GM21515 (cell line): ENCODE measurements around the gene GAREM1.

ENCODE experiments used
- ATAC-seq: cut with Tn5 transposase; IDR thresholded peaks from one replicate; pipeline ENCODE4 v1.9.1; 2021; ENCODE audit not compliant: unreplicated experiment

The GAREM1 gene

GRCh38 chr18:32333781-32334180 is 136.9 kb downstream of the GAREM1 start:
- no peak for ATAC-seq

DNA sequence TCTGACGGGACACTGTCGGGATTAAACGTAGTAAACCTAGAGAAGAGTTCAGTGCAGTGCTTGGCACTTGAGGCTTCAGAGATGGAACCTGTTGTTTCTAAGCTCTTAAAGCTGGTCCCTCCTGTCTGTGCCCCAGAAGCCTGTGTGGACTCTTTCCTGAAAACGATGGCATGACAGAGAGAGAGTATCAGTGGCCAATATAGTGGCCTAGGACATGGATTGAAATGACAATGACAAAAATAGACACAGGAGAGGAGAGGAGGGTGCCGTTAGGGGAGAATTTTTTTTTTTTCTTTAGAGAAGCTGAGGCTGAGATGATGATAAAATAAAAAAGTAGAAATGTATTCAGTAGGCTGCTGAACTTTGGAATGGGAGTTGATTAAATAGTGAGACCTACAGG is 138.0 kb downstream of the GAREM1 start:
- ATAC-seq, result no peak

- ATAC-seq, result no peak
These were observed 141.7 kb downstream of the GAREM1 start for GRCh38 chr18:32328974-32329373.

DNA sequence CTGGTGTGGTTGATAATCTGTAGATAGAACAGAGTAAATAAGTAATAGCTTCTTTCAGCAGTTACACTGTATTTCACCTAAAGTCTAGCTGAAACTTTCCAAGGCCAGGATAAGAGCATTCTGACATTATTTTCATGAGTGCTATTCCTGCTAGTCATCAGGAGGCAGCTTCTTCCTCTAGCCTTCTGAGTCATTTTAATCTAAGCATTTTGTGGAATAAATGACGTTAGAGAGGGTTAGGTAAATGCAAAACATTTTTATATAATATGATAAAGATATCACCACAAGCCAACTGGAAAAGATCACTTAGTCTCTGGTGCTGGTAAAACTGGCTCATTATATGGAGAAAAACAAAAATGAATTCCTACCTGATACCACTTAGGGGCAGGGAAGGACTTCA is 142.3 kb downstream of the GAREM1 start:
- no peak for ATAC-seq

DNA sequence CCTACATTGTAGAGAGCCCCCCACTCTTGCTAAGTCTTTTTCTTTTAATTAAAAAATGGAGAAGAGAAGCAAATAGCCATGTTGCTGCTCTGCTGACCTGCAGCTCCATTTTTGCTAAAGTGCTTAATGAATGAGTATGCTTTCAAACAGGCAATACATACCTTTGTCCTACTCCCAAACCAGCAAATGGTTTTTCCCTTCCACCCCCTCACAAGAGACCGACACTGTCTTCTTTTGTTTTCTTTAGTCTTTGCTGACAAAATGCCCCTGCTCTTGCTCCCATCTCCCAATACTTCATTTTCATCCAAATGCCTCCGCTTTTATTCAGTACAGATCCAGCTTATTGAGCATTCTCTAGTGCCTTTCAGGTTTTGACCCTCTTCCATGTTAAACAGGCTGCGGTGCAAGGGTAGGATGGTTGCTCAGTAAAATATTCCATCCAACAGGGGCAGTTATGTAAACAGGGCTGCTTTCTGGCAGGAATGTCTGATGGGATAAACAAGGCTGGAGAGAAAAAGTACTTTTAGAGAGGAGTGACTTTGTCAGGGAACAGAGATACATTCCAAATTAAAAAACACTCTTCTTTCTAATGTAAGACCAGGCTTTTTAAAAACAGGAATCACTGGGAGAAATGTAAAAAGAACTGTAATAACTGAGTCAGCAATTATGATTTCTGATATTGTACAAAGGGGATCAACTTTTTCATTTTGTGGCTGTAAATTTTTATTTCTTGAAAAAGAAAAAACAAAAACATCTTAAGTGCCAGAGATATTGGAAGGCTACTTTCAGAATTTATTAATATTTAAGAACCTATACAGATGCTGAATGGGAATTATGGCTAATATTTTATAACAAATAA is 144.0 kb downstream of the GAREM1 start:
- ATAC-seq, result no peak

DNA sequence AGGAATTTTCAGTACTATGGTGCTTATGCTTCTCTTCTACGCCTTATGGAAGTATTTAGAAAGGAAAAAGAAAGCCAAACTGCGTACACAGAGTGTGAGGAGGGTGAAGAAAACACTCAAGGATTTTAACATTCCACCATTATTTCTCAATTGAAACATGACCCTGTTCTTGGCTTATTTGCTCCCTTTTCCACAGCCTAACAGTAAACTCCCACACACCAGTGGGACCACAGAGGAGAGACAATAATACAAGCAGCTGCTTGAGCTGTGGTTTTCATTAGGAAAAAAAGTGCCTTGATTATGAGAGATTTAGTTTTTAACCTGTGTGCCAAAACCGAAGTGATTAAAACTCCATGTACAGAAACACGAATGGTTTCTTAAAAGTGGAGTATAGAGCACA is 146.5 kb downstream of the GAREM1 start:
- no peak for ATAC-seq

GRCh38 chr18:32321826-32322225 is 148.9 kb downstream of the GAREM1 start:
- ATAC-seq, result no peak

DNA sequence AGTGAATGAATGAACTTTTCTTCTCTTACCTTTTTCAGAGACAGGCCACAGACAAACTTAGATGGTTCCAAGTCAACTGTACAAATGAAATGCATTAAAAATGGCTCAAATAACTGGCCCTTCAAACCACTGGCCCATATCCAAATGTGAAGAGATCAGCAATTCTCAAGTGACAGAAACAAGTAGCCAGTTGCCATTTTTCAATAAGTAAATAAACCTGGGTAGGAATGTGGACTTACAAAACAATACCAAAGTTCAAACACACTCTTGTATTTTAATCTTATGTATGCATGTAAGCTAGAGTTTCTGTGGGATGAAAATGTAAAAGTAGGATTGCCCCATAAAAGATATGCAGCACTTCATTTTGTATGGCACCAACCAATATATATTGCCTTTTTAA is 151.6 kb downstream of the GAREM1 start:
- no peak for ATAC-seq

DNA sequence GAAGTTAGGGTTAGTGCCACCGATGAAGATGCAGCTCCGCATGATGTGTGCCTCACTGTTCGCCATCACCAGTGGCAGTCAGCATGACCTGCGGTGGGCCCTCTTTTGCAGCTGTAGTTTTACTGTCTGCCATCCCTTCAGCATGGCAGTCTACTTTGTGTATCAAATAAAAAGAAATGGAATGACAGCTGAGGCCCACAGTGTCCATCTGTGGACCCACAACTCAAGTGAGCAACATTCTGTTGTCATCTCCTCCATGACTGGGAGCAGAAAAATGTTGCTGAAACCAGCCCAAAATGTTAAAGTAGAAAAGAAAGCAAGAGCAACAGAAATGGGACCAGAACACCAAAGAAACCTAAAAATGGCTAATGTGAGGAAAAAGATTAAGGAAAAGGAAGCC is 152.1 kb downstream of the GAREM1 start:
- no peak for ATAC-seq

GRCh38 chr18:32317651-32318050 is 153.0 kb downstream of the GAREM1 start:
- no peak for ATAC-seq

DNA sequence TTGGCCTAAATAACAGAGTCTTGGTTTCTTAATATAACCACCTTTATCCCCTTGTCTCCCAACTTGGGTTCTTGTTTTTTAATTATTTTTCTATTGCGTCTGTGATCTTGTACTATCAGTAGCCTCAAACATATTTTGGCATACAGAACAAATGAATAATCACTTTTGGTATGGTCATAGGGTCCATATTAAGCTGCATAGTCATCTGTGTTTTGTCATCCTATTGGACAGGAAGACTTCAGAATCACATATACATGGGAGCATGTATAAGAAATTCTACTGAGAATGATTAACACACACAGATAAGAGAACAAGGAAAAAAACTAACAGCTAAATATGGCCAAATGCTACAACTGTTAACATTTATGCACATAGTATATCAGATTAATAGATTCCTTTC is 154.8 kb downstream of the GAREM1 start:
- ATAC-seq, result no peak

DNA sequence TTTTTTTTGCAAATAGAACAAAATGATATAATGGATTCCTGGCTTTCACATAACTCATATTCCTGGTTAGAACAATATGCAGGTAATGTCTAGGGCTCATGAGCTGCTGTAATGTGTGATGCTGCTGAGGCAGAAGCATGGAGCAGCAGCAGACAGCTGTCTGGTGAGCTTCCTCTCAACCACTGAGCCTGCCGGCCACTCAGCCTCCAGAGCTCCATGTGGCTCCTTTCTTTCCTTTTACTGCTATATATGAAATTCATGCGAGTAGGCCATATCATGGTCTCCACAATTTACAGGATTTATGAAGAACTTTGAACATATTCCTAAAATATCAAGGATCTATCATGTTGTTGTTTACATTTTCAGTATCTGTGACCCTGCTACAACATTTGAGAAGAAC is 159.9 kb downstream of the GAREM1 start:
- ATAC-seq, result no peak

DNA sequence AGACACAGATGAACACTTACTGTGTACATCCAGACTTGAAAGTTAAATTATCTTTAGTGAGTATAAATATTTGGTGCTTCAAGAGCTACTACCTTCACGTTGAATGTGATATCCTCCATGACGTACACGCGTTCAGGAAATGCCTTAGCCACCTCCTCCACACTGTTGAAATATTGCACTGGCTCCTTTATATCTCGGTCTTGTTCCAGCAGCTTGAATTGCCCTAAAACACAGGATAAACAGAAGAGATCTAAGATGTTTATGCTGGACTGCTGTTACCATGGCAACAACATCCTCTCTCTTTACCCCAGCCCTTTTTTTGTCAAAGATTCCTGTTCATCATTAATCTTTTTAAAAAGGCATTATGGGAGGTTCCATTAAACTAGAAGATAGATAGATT is 160.6 kb downstream of the GAREM1 start:
- no peak for ATAC-seq

GRCh38 chr18:32308493-32309120 is 162.1 kb downstream of the GAREM1 start:
- ATAC-seq, result no peak

- no peak for ATAC-seq
These were observed 167.3 kb downstream of the GAREM1 start for GRCh38 chr18:32303400-32303799.

DNA sequence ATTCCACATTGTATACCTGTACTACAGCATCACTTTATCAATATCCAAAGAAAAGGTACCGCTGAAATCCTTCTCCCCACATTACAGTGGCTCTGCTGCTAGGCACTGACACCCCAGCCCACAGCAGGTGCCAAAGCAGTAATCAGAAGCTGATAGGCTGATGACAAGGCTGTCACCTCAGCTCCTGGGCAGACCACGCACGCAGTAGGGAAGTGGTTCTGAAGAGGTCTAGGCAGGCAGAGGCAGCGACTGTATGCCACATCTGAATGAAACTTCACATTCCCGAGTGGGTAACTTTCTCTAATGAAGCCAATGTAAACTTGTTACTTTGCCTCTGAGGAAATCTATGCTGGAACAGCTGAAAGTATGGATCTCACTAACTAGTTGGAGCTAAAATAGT is 167.9 kb downstream of the GAREM1 start:
- no peak for ATAC-seq

- peak; percentile 73 for ATAC-seq
These were observed 168.5 kb downstream of the GAREM1 start for GRCh38 chr18:32301976-32302743.

- no peak for ATAC-seq
These were observed 169.3 kb downstream of the GAREM1 start for GRCh38 chr18:32301361-32301760.

DNA sequence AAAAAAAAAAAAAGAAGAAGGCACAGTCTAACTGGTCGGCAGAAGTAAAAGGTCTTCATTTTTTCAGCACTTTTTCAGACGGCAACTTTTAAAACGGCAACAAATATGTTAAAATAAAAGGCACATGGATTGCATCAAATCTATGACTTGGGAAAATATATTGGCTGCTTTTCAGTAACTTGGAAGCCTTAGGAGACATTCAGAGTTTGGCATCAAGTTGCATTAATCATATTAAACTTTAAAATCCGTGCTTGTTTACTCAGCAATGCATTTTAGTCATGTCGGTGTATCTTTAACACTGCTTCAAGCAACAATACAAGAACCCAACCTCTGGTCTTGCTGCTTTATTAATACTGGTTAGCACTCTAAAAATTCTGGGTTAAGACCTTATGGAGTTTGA is 169.8 kb downstream of the GAREM1 start:
- ATAC-seq, result no peak

GRCh38 chr18:32299484-32299883 is 171.2 kb downstream of the GAREM1 start:
- ATAC-seq, result no peak

DNA sequence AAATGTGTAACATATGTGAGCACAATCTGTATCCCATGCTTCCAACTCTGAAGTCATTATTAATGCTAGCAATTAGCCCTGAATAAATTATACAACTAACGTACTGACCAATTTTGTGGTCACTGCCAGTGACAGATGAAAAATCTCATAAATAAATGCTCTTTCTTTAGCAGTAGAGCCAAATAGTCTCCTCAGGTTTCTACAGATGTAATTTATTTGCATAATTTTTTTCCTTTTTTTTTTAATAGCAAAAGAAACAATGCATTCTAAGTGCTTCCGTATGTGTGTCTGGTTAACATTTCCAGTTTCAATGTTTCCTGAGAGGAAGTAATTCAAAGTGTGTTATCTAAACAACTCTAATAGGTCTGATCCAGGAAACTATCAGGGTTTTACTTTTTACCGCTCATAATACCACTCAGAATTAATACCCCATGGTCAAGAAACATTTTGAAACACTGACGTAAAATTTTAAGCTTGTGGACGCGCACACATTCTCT is 172.5 kb downstream of the GAREM1 start:
- ATAC-seq, result no peak
